Coronary artery (tissue), 2 donors: ENCODE measurements around the gene CLEC4C.

ENCODE experiments used
- DNase-seq: peaks from one replicate; pipeline ENCODE4 v3.0.0-alpha.2; 2017; ENCODE audit warnings: low spot score
- H3K27ac ChIP-seq, 2 donors: fragments of 200-600 bp; sonication (generic); one replicate each; pipeline ENCODE4 v1.5.1; 2016 to 2019
- H3K4me3 ChIP-seq: fragments of 200-600 bp; sonication (generic); 2 replicates; pipeline ENCODE4 v1.5.1; 2016; ENCODE audit warnings: mild to moderate bottlenecking, moderate library complexity
- CTCF ChIP-seq: fragments of 200-600 bp; sonication (generic); IDR thresholded peaks from one replicate; pipeline ENCODE4 v1.5.1; 2019; ENCODE audit warnings: antibody characterized with exemption

CLEC4C gene

DNA sequence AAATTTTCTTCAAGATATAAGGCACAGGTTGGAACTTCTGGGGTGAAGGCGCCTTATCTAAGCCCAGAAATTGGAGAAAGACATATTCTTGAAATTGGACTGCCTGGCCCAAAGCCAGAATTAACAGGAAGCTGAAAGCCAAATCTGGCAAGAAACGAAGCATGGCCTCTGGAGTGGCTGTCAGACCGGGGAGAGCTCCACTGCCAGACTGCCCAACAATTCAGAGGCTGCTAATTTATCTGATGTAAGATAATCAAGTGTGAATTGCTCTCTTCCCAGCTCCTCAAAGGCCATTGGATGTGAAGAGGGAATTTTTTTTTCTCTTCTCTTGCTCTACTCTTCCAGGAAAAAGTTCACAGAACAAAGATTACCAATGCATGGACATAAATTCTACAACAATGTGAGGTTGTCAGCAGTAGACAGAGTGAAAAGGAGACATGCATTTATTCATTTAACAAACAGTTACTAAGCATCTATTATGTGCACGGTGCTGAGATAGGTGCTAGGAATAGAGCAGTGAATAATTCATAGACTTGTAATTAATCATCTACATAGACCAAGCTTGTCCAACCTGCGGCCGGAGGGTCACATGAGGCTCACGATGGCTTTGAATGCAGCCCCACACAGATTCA is 51.5 kb downstream of the CLEC4C start, which contains the start of gene GDF3:
TSS of gene GDF3 (minus strand) at position 210 of the 632 bp plus-strand sequence. CDS start at position 163, 47 bp downstream.
- Histone ChIP-seq H3K27ac (no peak within 1 kb of the TSS), H3K4me3 (peak within 1 kb of the TSS; percentile 27)
- no peak for TF ChIP-seq CTCF
- DNase-seq: no peak

DNA sequence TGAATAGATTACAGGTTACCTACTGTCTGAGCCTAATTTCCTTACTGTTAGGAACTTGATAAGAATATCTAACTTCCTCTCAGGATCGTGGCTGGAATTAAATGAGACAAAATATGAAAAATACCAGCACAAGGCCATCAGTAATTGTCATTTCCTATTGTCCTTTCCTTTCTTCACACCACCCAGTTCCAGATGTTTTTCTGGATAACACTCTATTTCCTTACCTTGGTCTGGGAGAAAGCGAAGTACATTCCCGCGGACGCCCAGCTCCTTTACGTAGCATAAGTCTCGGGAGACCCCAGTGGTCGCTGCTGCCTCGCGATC is 52.0 kb downstream of the CLEC4C start:
- no peak for DNase-seq
- no peak for TF ChIP-seq CTCF

DNA sequence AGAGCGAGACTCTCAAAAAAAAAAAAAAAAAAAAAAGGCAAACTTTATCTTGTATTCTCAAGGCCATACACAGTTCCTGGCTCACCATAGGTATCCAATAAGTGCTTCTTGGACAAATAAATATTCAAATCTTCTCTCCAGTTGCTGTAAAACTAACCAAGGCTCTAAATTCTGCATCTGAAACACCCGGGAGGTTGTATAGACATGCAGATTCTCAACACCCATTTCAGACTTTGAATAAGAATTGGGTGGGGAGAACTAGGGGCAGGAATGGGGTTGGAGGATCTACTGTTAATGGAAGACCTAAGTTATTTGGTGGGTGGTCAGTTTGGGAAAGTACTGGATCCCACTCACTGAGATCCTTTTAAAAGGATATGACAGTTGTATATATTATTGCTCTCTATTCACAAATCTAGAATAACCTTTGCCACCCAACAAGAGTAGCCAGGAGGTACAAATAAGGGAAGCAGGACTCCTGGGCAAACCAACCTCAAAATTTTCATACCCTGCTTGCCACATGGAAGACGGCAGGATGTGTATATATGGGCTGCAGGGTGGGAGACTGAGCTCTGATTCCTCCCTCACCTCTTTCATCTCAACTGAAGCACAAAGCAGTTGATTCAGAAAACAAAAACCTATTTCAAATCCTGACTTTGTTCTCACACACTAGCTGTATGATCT is 52.5 kb downstream of the CLEC4C start:
- no peak for TF ChIP-seq CTCF
- H3K4me3 ChIP-seq: no peak overlapping the region
- DNase-seq: no peak
- H3K27ac ChIP-seq: no peak overlapping the region

More for the DNA sequence above, 52.0 kb downstream of the CLEC4C start:
- Histone ChIP-seq H3K4me3 (peak overlapping the region; percentile 27), H3K27ac (no peak overlapping the region)

- Histone ChIP-seq H3K4me3 (no peak overlapping the region), H3K27ac (no peak overlapping the region)
- TF ChIP-seq CTCF: no peak
- no peak for DNase-seq
Observed at GRCh38 chr12:7693793-7694192, 53.4 kb downstream of the CLEC4C start.

DNA sequence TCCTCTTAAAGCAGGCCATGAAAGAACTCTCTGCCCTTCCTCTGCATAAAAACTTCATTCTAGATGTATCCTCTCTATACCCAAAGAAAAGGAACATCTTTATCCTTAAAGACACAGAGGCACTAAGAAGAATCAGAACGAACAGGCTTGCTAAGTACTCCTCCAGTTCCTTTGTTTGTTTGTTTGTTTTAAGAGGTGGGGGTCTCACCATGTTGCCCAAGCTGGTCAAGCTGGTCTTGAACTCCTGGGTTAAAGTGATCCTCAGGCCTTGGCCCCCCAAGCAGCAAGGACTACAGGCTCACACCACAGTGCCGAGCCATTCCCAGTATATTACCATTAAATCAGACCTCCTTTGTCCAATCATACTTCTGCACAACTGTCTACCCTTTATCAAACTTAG is 65.6 kb downstream of the CLEC4C start:
- no peak overlapping the region for H3K27ac ChIP-seq
- no peak for DNase-seq
- no peak overlapping the region for H3K4me3 ChIP-seq
- TF ChIP-seq CTCF: no peak
